ENCODE measurements around the gene AMBRA1. TPM values are rescaled to one million over a fixed set of nuclear protein-coding genes. Genes with fewer than 3 reads are reported as not detected.

The AMBRA1 gene
- total RNA-seq, 4 donors from 2014 or later = 36.0 to 59.2 (median 51.9) TPM

DNA sequence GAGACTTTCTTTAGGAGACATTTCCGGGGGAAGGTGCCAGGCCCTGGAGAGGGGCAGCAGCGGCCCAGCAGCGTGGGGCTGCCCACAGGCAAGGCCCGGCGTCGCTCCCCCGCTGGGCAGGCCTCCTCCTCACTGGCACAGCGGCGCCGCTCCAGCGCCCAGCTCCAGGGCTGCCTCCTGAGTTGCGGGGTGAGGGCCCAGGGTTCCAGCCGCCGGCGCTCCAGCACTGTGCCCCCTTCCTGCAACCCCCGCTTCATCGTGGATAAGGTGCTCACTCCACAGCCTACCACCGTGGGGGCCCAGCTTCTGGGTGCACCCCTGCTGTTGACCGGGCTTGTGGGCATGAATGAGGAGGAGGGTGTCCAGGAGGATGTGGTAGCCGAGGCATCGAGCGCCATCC, 227.6 kb downstream of the AMBRA1 start:
- H3K9me3 ChIP-seq = no peaks in the 10 kb centered on the region
- no peaks in the 10 kb centered on the region for H3K27me3 ChIP-seq
- no peak overlapping the region for H3K27ac ChIP-seq
- WGBS, 2 donors = 90 to 98% methylated on average over 2 to 16 of the region's 22 CpGs
- DNase-seq = no peak
- peaks cover 0 to 7% of the 10 kb centered on the region in 2 donors for H3K36me3 ChIP-seq
- no peak for TF ChIP-seq CTCF (IDR thresholded peaks at IDR 0.05)
- TF ChIP-seq POLR2A (IDR thresholded peaks at IDR 0.05) = no peak
- peaks cover 17 to 36% of the 10 kb centered on the region in 2 donors for H3K4me1 ChIP-seq
- intact Hi-C loops (cut with DNase I) = no loop called here
- no peak overlapping the region for H3K4me3 ChIP-seq (replicated peaks in 1 of 3)

GRCh38 chr11:46364791-46365190, 229.0 kb downstream of the AMBRA1 start:
- H3K4me3 ChIP-seq (replicated peaks in 1 of 3) = no peak overlapping the region
- DNase-seq = no peak
- intact Hi-C loops (cut with DNase I) = no loop called here
- H3K4me1 ChIP-seq = peaks cover 18 to 33% of the 10 kb centered on the region in 2 donors
- H3K27me3 ChIP-seq = no peaks in the 10 kb centered on the region
- 83 to 100% methylated on average over 2 to 3 of the region's 3 CpGs for WGBS, 2 donors
- peaks cover 0 to 7% of the 10 kb centered on the region in 2 donors for H3K36me3 ChIP-seq
- no peak overlapping the region for H3K27ac ChIP-seq
- no peaks in the 10 kb centered on the region for H3K9me3 ChIP-seq
- no peak for TF ChIP-seq CTCF (IDR thresholded peaks at IDR 0.05)
- no peak for TF ChIP-seq POLR2A (IDR thresholded peaks at IDR 0.05)

DNA sequence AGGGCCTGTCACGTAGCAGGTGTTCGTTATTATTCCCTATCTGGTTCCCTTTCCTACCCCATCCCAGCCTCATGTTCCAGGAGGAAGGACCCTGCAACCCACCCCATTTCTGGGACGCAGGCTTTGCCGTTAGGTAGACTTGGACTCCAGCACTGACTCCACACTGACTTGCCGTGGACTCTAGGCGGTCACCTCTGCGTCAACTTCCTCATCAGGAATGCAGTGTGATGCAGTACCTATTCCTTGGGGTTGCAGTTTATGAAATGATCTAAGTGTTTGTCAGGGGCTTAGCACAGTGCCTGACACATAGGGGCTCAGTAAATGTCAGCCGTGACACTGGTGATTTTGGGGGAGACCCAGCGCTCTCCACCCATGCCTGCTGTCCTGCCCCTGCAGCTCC, 229.8 kb downstream of the AMBRA1 start:
- no peak for DNase-seq
- H3K4me1 ChIP-seq = peaks cover 18 to 29% of the 10 kb centered on the region in 2 donors
- intact Hi-C loops (cut with DNase I) = no loop called here
- 95% methylated on average over 6 to 7 of the region's 9 CpGs for WGBS, 2 donors
- H3K9me3 ChIP-seq = no peaks in the 10 kb centered on the region
- TF ChIP-seq CTCF (IDR thresholded peaks at IDR 0.05) (no peak), POLR2A (IDR thresholded peaks at IDR 0.05) (no peak)
- H3K36me3 ChIP-seq = peaks cover 0 to 7% of the 10 kb centered on the region in 2 donors
- no peak overlapping the region for H3K4me3 ChIP-seq (replicated peaks in 1 of 3)
- no peaks in the 10 kb centered on the region for H3K27me3 ChIP-seq
- no peak overlapping the region for H3K27ac ChIP-seq

DNA sequence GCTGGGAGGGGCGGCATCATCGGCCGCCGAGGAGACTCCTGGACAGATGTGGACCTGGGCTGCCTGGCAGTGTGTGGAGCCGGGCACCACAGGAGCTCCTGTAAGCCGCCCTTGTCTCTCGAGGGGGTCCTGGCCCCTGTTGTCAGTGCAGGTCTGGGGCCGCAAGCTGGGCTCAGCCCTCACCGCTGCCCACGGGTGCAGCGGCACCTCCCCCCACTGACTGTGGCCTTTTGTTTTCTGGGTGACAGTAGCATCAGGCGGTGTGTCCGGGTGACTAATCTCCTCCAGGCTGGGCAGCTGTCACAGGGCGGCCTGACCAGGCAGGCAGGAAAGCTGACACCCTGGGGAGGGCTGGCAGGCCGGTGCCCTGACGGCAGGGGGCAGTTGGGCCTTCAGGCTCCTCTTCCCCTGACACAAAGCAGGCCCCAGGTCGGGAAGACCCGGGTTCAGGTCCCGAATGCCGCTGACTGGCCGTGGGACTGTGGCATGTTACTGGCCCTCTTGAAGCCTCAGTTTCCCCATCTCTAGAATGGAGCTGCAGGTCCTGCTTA, 230.3 kb downstream of the AMBRA1 start:
- intact Hi-C loops (cut with DNase I) = no loop called here

More for the DNA sequence above, 230.3 kb downstream of the AMBRA1 start:
- WGBS, 2 donors = 50 to 72% methylated on average over 8 to 9 of the region's 21 CpGs
- TF ChIP-seq CTCF (IDR thresholded peaks at IDR 0.05) (no peak), POLR2A (IDR thresholded peaks at IDR 0.05) (no peak)
- peaks cover 0 to 7% of the 10 kb centered on the region in 2 donors for H3K36me3 ChIP-seq
- no peak overlapping the region for H3K27ac ChIP-seq
- H3K4me3 ChIP-seq (replicated peaks in 1 of 3) = no peak overlapping the region
- no peak for DNase-seq
- no peaks in the 10 kb centered on the region for H3K9me3 ChIP-seq
- no peaks in the 10 kb centered on the region for H3K27me3 ChIP-seq
- H3K4me1 ChIP-seq = peaks cover 18 to 29% of the 10 kb centered on the region in 2 donors
